Measurements from ENCODE around the gene NOL11.

Gene NOL11

GRCh38 chr17:67708378-67708777 is 9.4 kb upstream of the NOL11 start:
- DNase-seq, result no peak
- POLR2A ChIA-PET, result no interaction called here
- Histone ChIP-seq H3K4me3 (ENCODE audit: control insufficient read depth in 1 of 7, extremely low read depth in 1 of 7, insufficient read depth in 4 of 7, low read depth in 2 of 7, low read length in 6 of 7) (no peak overlapping the region), H3K27me3 (replicated peaks in 2 of 5; ENCODE audit: control insufficient read depth in 4 of 5, insufficient read depth in 5 of 5, low read length in 4 of 5) (no peaks in the 10 kb centered on the region), H3K4me1 (ENCODE audit: control extremely low read depth in 1 of 4, control insufficient read depth in 4 of 4, insufficient read depth in 4 of 4, low read length in 3 of 4) (no peaks in the 10 kb centered on the region), H3K27ac (ENCODE audit: insufficient read depth in 1 of 2, low read depth in 1 of 2, low read length in 2 of 2, poor library complexity in 1 of 2, severe bottlenecking in 2 of 2) (no peak overlapping the region), H3K36me3 (ENCODE audit: control insufficient read depth in 4 of 4, insufficient read depth in 4 of 4, low read length in 3 of 4) (no peaks in the 10 kb centered on the region), H3K9me3 (ENCODE audit: control extremely low read depth in 1 of 5, control insufficient read depth in 4 of 5, insufficient read depth in 2 of 5, low read depth in 1 of 5, low read length in 4 of 5) (peaks cover 0 to 4% (median 0%) of the 10 kb centered on the region in 5 experiments)
- CTCF ChIA-PET, result interaction anchor here (0.8 to 1.0 kb wide), 2 partner anchors 8 to 9 kb away, joined by 3 read pairs; no protein-coding TSS in a partner anchor
- whole genome bisulfite sequencing (ENCODE audit: insufficient coverage), result 45% methylated on average over 3 of the region's 3 CpGs

GRCh38 chr17:67711916-67712315 is 5.8 kb upstream of the NOL11 start:
- WGBS (ENCODE audit: insufficient coverage), result 94% methylated on average over 3 of the region's 4 CpGs
- POLR2A ChIA-PET, result interaction anchor here (0.5 kb wide), 1 partner anchor 20 kb away, joined by 3 read pairs; no protein-coding TSS in a partner anchor
- no peak overlapping the region for H3K27ac ChIP-seq (ENCODE audit: insufficient read depth in 1 of 2, low read depth in 1 of 2, low read length in 2 of 2, poor library complexity in 1 of 2, severe bottlenecking in 2 of 2)
- CTCF ChIA-PET, result no interaction called here
- DNase-seq, result no peak
- H3K9me3 ChIP-seq (ENCODE audit: control extremely low read depth in 1 of 5, control insufficient read depth in 4 of 5, insufficient read depth in 2 of 5, low read depth in 1 of 5, low read length in 4 of 5), result peaks cover 0 to 4% (median 0%) of the 10 kb centered on the region in 5 experiments
- H3K27me3 ChIP-seq (replicated peaks in 2 of 5; ENCODE audit: control insufficient read depth in 4 of 5, insufficient read depth in 5 of 5, low read length in 4 of 5), result no peaks in the 10 kb centered on the region
- H3K4me3 ChIP-seq (ENCODE audit: control insufficient read depth in 1 of 7, extremely low read depth in 1 of 7, insufficient read depth in 4 of 7, low read depth in 2 of 7, low read length in 6 of 7), result no peak overlapping the region
- peaks cover 1 to 5% (median 1%) of the 10 kb centered on the region in 4 experiments for H3K4me1 ChIP-seq (ENCODE audit: control extremely low read depth in 1 of 4, control insufficient read depth in 4 of 4, insufficient read depth in 4 of 4, low read length in 3 of 4)
- no peaks in the 10 kb centered on the region for H3K36me3 ChIP-seq (ENCODE audit: control insufficient read depth in 4 of 4, insufficient read depth in 4 of 4, low read length in 3 of 4)

GRCh38 chr17:67712375-67712774 is 5.4 kb upstream of the NOL11 start:
- no peak overlapping the region for H3K4me3 ChIP-seq (ENCODE audit: control insufficient read depth in 1 of 7, extremely low read depth in 1 of 7, insufficient read depth in 4 of 7, low read depth in 2 of 7, low read length in 6 of 7)

GRCh38 chr17:67713169-67713568 is 4.6 kb upstream of the NOL11 start:
- no peak for DNase-seq
- ChIA-PET CTCF (no interaction called here), POLR2A (no interaction called here)
- Histone ChIP-seq H3K36me3 (ENCODE audit: control insufficient read depth in 4 of 4, insufficient read depth in 4 of 4, low read length in 3 of 4) (no peaks in the 10 kb centered on the region), H3K27me3 (replicated peaks in 2 of 5; ENCODE audit: control insufficient read depth in 4 of 5, insufficient read depth in 5 of 5, low read length in 4 of 5) (no peaks in the 10 kb centered on the region), H3K9me3 (ENCODE audit: control extremely low read depth in 1 of 5, control insufficient read depth in 4 of 5, insufficient read depth in 2 of 5, low read depth in 1 of 5, low read length in 4 of 5) (peaks cover 0 to 4% (median 0%) of the 10 kb centered on the region in 5 experiments), H3K4me3 (ENCODE audit: control insufficient read depth in 1 of 7, extremely low read depth in 1 of 7, insufficient read depth in 4 of 7, low read depth in 2 of 7, low read length in 6 of 7) (no peak overlapping the region), H3K27ac (ENCODE audit: insufficient read depth in 1 of 2, low read depth in 1 of 2, low read length in 2 of 2, poor library complexity in 1 of 2, severe bottlenecking in 2 of 2) (no peak overlapping the region), H3K4me1 (ENCODE audit: control extremely low read depth in 1 of 4, control insufficient read depth in 4 of 4, insufficient read depth in 4 of 4, low read length in 3 of 4) (peaks cover 5 to 13% (median 7%) of the 10 kb centered on the region in 4 experiments)
- 100% methylated on average over 2 of the region's 3 CpGs for WGBS (ENCODE audit: insufficient coverage)

More at GRCh38 chr17:67712375-67712774, 5.4 kb upstream of the NOL11 start:
- 97% methylated on average over 4 of the region's 4 CpGs for WGBS (ENCODE audit: insufficient coverage)
- CTCF ChIA-PET, result no interaction called here
- Histone ChIP-seq H3K9me3 (ENCODE audit: control extremely low read depth in 1 of 5, control insufficient read depth in 4 of 5, insufficient read depth in 2 of 5, low read depth in 1 of 5, low read length in 4 of 5) (peaks cover 0 to 4% (median 0%) of the 10 kb centered on the region in 5 experiments), H3K36me3 (ENCODE audit: control insufficient read depth in 4 of 4, insufficient read depth in 4 of 4, low read length in 3 of 4) (no peaks in the 10 kb centered on the region), H3K4me1 (ENCODE audit: control extremely low read depth in 1 of 4, control insufficient read depth in 4 of 4, insufficient read depth in 4 of 4, low read length in 3 of 4) (peaks cover 5 to 10% (median 6%) of the 10 kb centered on the region in 4 experiments), H3K27me3 (replicated peaks in 2 of 5; ENCODE audit: control insufficient read depth in 4 of 5, insufficient read depth in 5 of 5, low read length in 4 of 5) (no peaks in the 10 kb centered on the region), H3K27ac (ENCODE audit: insufficient read depth in 1 of 2, low read depth in 1 of 2, low read length in 2 of 2, poor library complexity in 1 of 2, severe bottlenecking in 2 of 2) (no peak overlapping the region)
- peak in 2 of 3 donors; percentile 15 to 38 for DNase-seq
- POLR2A ChIA-PET, result no interaction called here

- WGBS (ENCODE audit: insufficient coverage), result 100% methylated on average over 1 of the region's 6 CpGs
- no peaks in the 10 kb centered on the region for H3K27me3 ChIP-seq (replicated peaks in 2 of 5; ENCODE audit: control insufficient read depth in 4 of 5, insufficient read depth in 5 of 5, low read length in 4 of 5)
- H3K27ac ChIP-seq (ENCODE audit: insufficient read depth in 1 of 2, low read depth in 1 of 2, low read length in 2 of 2, poor library complexity in 1 of 2, severe bottlenecking in 2 of 2), result peak overlapping the region in 1 of 2 experiments; percentile 99
- peaks cover 2 to 8% (median 5%) of the 10 kb centered on the region in 4 experiments for H3K36me3 ChIP-seq (ENCODE audit: control insufficient read depth in 4 of 4, insufficient read depth in 4 of 4, low read length in 3 of 4)
- no peak overlapping the region for H3K4me3 ChIP-seq (ENCODE audit: control insufficient read depth in 1 of 7, extremely low read depth in 1 of 7, insufficient read depth in 4 of 7, low read depth in 2 of 7, low read length in 6 of 7)
- DNase-seq, result no peak
- H3K4me1 ChIP-seq (ENCODE audit: control extremely low read depth in 1 of 4, control insufficient read depth in 4 of 4, insufficient read depth in 4 of 4, low read length in 3 of 4), result peaks cover 9 to 27% (median 23%) of the 10 kb centered on the region in 4 experiments
- peaks cover 0 to 4% (median 0%) of the 10 kb centered on the region in 5 experiments for H3K9me3 ChIP-seq (ENCODE audit: control extremely low read depth in 1 of 5, control insufficient read depth in 4 of 5, insufficient read depth in 2 of 5, low read depth in 1 of 5, low read length in 4 of 5)
- CTCF ChIA-PET, result interaction anchor here (1.1 to 2.2 kb wide), 3 partner anchors 18 to 1043 kb away, joined by 3 to 5 read pairs (median 3); no protein-coding TSS in a partner anchor
- POLR2A ChIA-PET, result no interaction called here
These were observed 1.3 kb upstream of the NOL11 start for GRCh38 chr17:67716405-67716798.

GRCh38 chr17:67717192-67717623 is 528 bp upstream of the NOL11 start:
- peak overlapping the region in 6 of 7 experiments; percentile 82 to 100 (median 100) for H3K4me3 ChIP-seq (ENCODE audit: control insufficient read depth in 1 of 7, extremely low read depth in 1 of 7, insufficient read depth in 4 of 7, low read depth in 2 of 7, low read length in 6 of 7)
- H3K27ac ChIP-seq (ENCODE audit: insufficient read depth in 1 of 2, low read depth in 1 of 2, low read length in 2 of 2, poor library complexity in 1 of 2, severe bottlenecking in 2 of 2), result peak overlapping the region; percentile 98 to 99
- POLR2A ChIA-PET, result interaction anchor here (0.6 to 2.1 kb wide), 3 partner anchors 108 to 242 kb away, joined by 3 to 11 read pairs (median 3); partner anchors contain the start of gene BPTF
- peaks cover 10 to 16% (median 12%) of the 10 kb centered on the region in 4 experiments for H3K36me3 ChIP-seq (ENCODE audit: control insufficient read depth in 4 of 4, insufficient read depth in 4 of 4, low read length in 3 of 4)
- CTCF ChIA-PET, result interaction anchor here (0.6 to 2.3 kb wide), 9 partner anchors 9 to 1042 kb away, joined by 3 to 15 read pairs (median 3); partner anchors contain the start of gene BPTF
- H3K9me3 ChIP-seq (ENCODE audit: control extremely low read depth in 1 of 5, control insufficient read depth in 4 of 5, insufficient read depth in 2 of 5, low read depth in 1 of 5, low read length in 4 of 5), result peaks cover 0 to 4% (median 0%) of the 10 kb centered on the region in 5 experiments
- no peak for DNase-seq
- no peaks in the 10 kb centered on the region for H3K27me3 ChIP-seq (replicated peaks in 2 of 5; ENCODE audit: control insufficient read depth in 4 of 5, insufficient read depth in 5 of 5, low read length in 4 of 5)
- WGBS (ENCODE audit: insufficient coverage), result 0% methylated on average over 3 of the region's 5 CpGs
- H3K4me1 ChIP-seq (ENCODE audit: control extremely low read depth in 1 of 4, control insufficient read depth in 4 of 4, insufficient read depth in 4 of 4, low read length in 3 of 4), result peaks cover 9 to 27% (median 23%) of the 10 kb centered on the region in 4 experiments

GRCh38 chr17:67718325-67718941 is 697 bp downstream of the NOL11 start:
- DNase-seq, result peak in 2 of 3 donors; percentile 7 to 11
- Histone ChIP-seq H3K27me3 (replicated peaks in 2 of 5; ENCODE audit: control insufficient read depth in 4 of 5, insufficient read depth in 5 of 5, low read length in 4 of 5) (no peaks in the 10 kb centered on the region), H3K27ac (ENCODE audit: insufficient read depth in 1 of 2, low read depth in 1 of 2, low read length in 2 of 2, poor library complexity in 1 of 2, severe bottlenecking in 2 of 2) (peak overlapping the region; percentile 98 to 99), H3K4me3 (ENCODE audit: control insufficient read depth in 1 of 7, extremely low read depth in 1 of 7, insufficient read depth in 4 of 7, low read depth in 2 of 7, low read length in 6 of 7) (peak overlapping the region; percentile 82 to 100 (median 100)), H3K4me1 (ENCODE audit: control extremely low read depth in 1 of 4, control insufficient read depth in 4 of 4, insufficient read depth in 4 of 4, low read length in 3 of 4) (peaks cover 9 to 27% (median 23%) of the 10 kb centered on the region in 4 experiments), H3K36me3 (ENCODE audit: control insufficient read depth in 4 of 4, insufficient read depth in 4 of 4, low read length in 3 of 4) (peaks cover 11 to 22% (median 16%) of the 10 kb centered on the region in 4 experiments), H3K9me3 (ENCODE audit: control extremely low read depth in 1 of 5, control insufficient read depth in 4 of 5, insufficient read depth in 2 of 5, low read depth in 1 of 5, low read length in 4 of 5) (no peaks in the 10 kb centered on the region)
- 0% methylated on average over 6 of the region's 16 CpGs for WGBS (ENCODE audit: insufficient coverage)
- CTCF ChIA-PET, result interaction anchor here (0.8 to 2.3 kb wide), 14 partner anchors 10 to 214 kb away, joined by 3 to 15 read pairs (median 3); partner anchors contain the start of gene BPTF
- POLR2A ChIA-PET, result interaction anchor here (0.9 to 2.1 kb wide), 3 partner anchors 21 to 160 kb away, joined by 3 to 11 read pairs (median 3); partner anchors contain the start of gene BPTF

Data from common myeloid progenitor, CD34-positive (primary cell).